Esophagus muscularis mucosa (tissue), 4 donors: Measurements from ENCODE around the gene GKN2. TPM values are rescaled to one million over a fixed set of nuclear protein-coding genes. Genes with fewer than 3 reads are reported as not detected.

Experiments used
- DNase-seq: peaks from one replicate; pipeline ENCODE4 v3.0.0-alpha.2; 2017; ENCODE audit errors: extremely low spot score
- H3K27ac ChIP-seq, 4 donors: fragments of 200-600 bp; sonication (generic); replicated peaks in 1 of 4; 1 replicate in 3 of 4; 2 replicates in 1 of 4; pipeline ENCODE4 v1.5.1; 2016 to 2019; ENCODE audit warnings: mild to moderate bottlenecking in 1 of 4
- H3K27me3 ChIP-seq, 4 donors: fragments of 200-600 bp; sonication (generic); one replicate each; pipeline versions ENCODE4 v1.5.1 to v1.6.0; 2016 to 2019
- H3K36me3 ChIP-seq, 4 donors: fragments of 200-600 bp; sonication (generic); one replicate each; pipeline ENCODE4 v1.5.1; 2016 to 2019
- H3K4me1 ChIP-seq, 4 donors: fragments of 200-600 bp; sonication (generic); one replicate each; pipeline ENCODE4 v1.5.1; 2016 to 2019
- H3K4me3 ChIP-seq, 4 donors: fragments of 200-600 bp; sonication (generic); 1 replicate in 2 of 4; 2 replicates in 2 of 4; pipeline ENCODE4 v1.5.1; 2016 to 2019; ENCODE audit warnings: mild to moderate bottlenecking in 4 of 4, moderate library complexity in 1 of 4
- H3K9me3 ChIP-seq, 4 donors: fragments of 200-600 bp; sonication (generic); 1 replicate in 3 of 4; 2 replicates in 1 of 4; pipeline ENCODE4 v1.5.1; 2016 to 2019
- CTCF ChIP-seq, 3 experiments: fragments of 200-600 bp in 2 of 3; fragments of 450-650 bp in 1 of 3; sonication (generic) in 2 of 3; IDR thresholded peaks; one replicate each; pipeline ENCODE4 v1.5.1; 2017 to 2019; ENCODE audit warnings: antibody characterized with exemption in 3 of 3, mild to moderate bottlenecking in 2 of 3, moderate library complexity in 1 of 3
- EP300 ChIP-seq: sonication (generic); formaldehyde crosslinking; IDR thresholded peaks from one replicate; pipeline ENCODE4 v1.6.1; 2017; ENCODE audit warnings: antibody characterized with exemption
- POLR2A ChIP-seq: fragments of 450-650 bp; IDR thresholded peaks from one replicate; pipeline ENCODE4 v1.6.1; 2017; ENCODE audit warnings: antibody characterized with exemption, moderate library complexity, mild to moderate bottlenecking, low read depth
- POLR2AphosphoS5 ChIP-seq, 2 donors: sonication (generic); formaldehyde crosslinking; IDR thresholded peaks; one replicate each; pipeline ENCODE4 v1.6.1; 2017; ENCODE audit warnings: antibody characterized with exemption in 2 of 2
- WGBS: methylation state at CpG from one replicate; pipeline ENCODE4 v1.1.5; 2018; 5-methylcytosine and 5-hydroxymethylcytosine counted together
- intact Hi-C: fragments of 100-400 bp; cut with DNase I; formaldehyde crosslinking; loops from one replicate; pipeline ENCODE4 v1.15.1; 2023
- total RNA-seq, 4 donors: library from RNA; depleted of rRNA; stranded (reverse); fragments of >200 nt; gene quantifications; one replicate each; pipeline versions ENCODE4 v1.1.0 to v1.2.1, GENCODE V29; 2016

GKN2 gene
- not detected for total RNA-seq

- Histone ChIP-seq H3K27ac (no peak within 1 kb of the TSS), H3K36me3 (no peaks in the 10 kb centered on the region), H3K9me3 (no peaks in the 10 kb centered on the region), H3K27me3 (no peaks in the 10 kb centered on the region), H3K4me1 (no peaks in the 10 kb centered on the region), H3K4me3 (no peak within 1 kb of the TSS)
- WGBS: 92% methylated on average over 4 of the region's 4 CpGs
- TF ChIP-seq POLR2AphosphoS5 (IDR thresholded peaks at IDR 0.05) (no peak), EP300 (no peak), CTCF (IDR thresholded peaks at IDR 0.05) (no peak), POLR2A (no peak)
- DNase-seq: no peak
- intact Hi-C loops: no loop called here
Measured at GRCh38 chr2:68952887-68953521, at the start of gene GKN2. Gene GKN2, minus strand, starts transcription at chr2:68952893. Its CDS starts 32 bp downstream, at chr2:68952861.

GRCh38 chr2:69001879-69002278, 49.2 kb upstream of the GKN2 start:
- DNase-seq: no peak
- Histone ChIP-seq H3K36me3 (no peaks in the 10 kb centered on the region), H3K4me1 (peaks cover 0 to 4% (median 0%) of the 10 kb centered on the region in 4 donors), H3K27ac (no peak overlapping the region), H3K27me3 (no peaks in the 10 kb centered on the region), H3K4me3 (no peak overlapping the region), H3K9me3 (no peaks in the 10 kb centered on the region)
- TF ChIP-seq CTCF (IDR thresholded peaks at IDR 0.05) (no peak), POLR2AphosphoS5 (IDR thresholded peaks at IDR 0.05) (no peak), POLR2A (no peak), EP300 (no peak)
- intact Hi-C loops: no loop called here

GRCh38 chr2:68997401-68997800, 44.7 kb upstream of the GKN2 start:
- H3K27me3 ChIP-seq: no peaks in the 10 kb centered on the region
- DNase-seq: no peak
- H3K27ac ChIP-seq: no peak overlapping the region
- TF ChIP-seq CTCF (IDR thresholded peaks at IDR 0.05) (no peak), POLR2A (no peak)
- no peaks in the 10 kb centered on the region for H3K4me1 ChIP-seq
- H3K9me3 ChIP-seq: no peaks in the 10 kb centered on the region
- H3K4me3 ChIP-seq: no peak overlapping the region
- intact Hi-C loops: no loop called here
- H3K36me3 ChIP-seq: no peaks in the 10 kb centered on the region

GRCh38 chr2:68995916-68996315, 43.2 kb upstream of the GKN2 start:
- Histone ChIP-seq H3K4me3 (no peak overlapping the region), H3K36me3 (no peaks in the 10 kb centered on the region), H3K27ac (no peak overlapping the region), H3K4me1 (no peaks in the 10 kb centered on the region), H3K27me3 (no peaks in the 10 kb centered on the region), H3K9me3 (no peaks in the 10 kb centered on the region)
- TF ChIP-seq EP300 (no peak), CTCF (IDR thresholded peaks at IDR 0.05) (no peak), POLR2A (no peak), POLR2AphosphoS5 (IDR thresholded peaks at IDR 0.05) (no peak)
- WGBS: 20% methylated on average over 3 of the region's 3 CpGs
- DNase-seq: no peak
- intact Hi-C loops: no loop called here

GRCh38 chr2:68994864-68995263, 42.2 kb upstream of the GKN2 start:
- Histone ChIP-seq H3K4me1 (no peaks in the 10 kb centered on the region), H3K27ac (no peak overlapping the region), H3K27me3 (no peaks in the 10 kb centered on the region), H3K9me3 (no peaks in the 10 kb centered on the region), H3K36me3 (no peaks in the 10 kb centered on the region), H3K4me3 (no peak overlapping the region)
- 89% methylated on average over 3 of the region's 4 CpGs for WGBS
- no peak for DNase-seq
- intact Hi-C loops: no loop called here
- no peak for TF ChIP-seq POLR2A
- no peak for TF ChIP-seq POLR2AphosphoS5 (IDR thresholded peaks at IDR 0.05)
- TF ChIP-seq CTCF (IDR thresholded peaks at IDR 0.05): no peak
- TF ChIP-seq EP300: no peak
